Measurements from ENCODE around the gene FAM117B. TPM values are rescaled to one million over a fixed set of nuclear protein-coding genes. Genes with fewer than 3 reads are reported as not detected.

The FAM117B gene
- total RNA-seq, 6 donors from 2014 or later: 4.6 to 24.1 (median 12.2) TPM

DNA sequence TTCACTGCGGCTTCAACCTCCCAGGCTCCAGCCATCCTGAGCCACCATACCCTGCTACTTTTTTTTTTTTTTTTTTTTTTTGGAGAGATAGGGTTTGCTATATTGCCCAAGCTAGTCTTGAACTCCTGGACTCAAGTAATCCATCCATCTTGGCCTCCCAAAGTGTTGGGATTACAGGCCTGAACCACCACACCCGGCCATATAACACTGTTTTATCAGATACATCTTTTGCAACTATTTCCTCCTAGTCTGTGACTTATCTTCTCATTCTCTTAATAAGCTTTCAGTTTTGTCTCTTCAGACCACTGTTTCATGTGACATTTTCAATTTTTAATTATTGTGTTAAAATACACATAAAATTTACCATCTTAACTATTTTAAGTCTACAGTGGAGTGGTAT, 35.7 kb upstream of the FAM117B start:
- no peaks in the 10 kb centered on the region for H3K36me3 ChIP-seq
- DNase-seq (no peak), ATAC-seq (ENCODE audit: low FRiP score in 2 of 2) (no peak)
- 83 to 88% methylated on average over 2 of the region's 2 CpGs for WGBS, 2 donors
- H3K9me3 ChIP-seq: no peaks in the 10 kb centered on the region
- H3K4me3 ChIP-seq: no peak overlapping the region
- no peak overlapping the region for H3K27ac ChIP-seq
- H3K4me1 ChIP-seq: no peaks in the 10 kb centered on the region
- TF ChIP-seq POLR2A (IDR thresholded peaks at IDR 0.05) (no peak), POLR2AphosphoS5 (IDR thresholded peaks at IDR 0.05) (no peak), EP300 (IDR thresholded peaks at IDR 0.05) (no peak), CTCF (IDR thresholded peaks at IDR 0.05) (no peak)
- H3K27me3 ChIP-seq: no peaks in the 10 kb centered on the region

- 57 to 68% methylated on average over 4 of the region's 4 CpGs for WGBS, 2 donors
- no peaks in the 10 kb centered on the region for H3K9me3 ChIP-seq
- H3K4me1 ChIP-seq: no peaks in the 10 kb centered on the region
- DNase-seq: no peak
- H3K36me3 ChIP-seq: no peaks in the 10 kb centered on the region
- H3K4me3 ChIP-seq: no peak overlapping the region
- peak overlapping the region in 1 of 4 donors; percentile 40 for H3K27ac ChIP-seq
- no peak for ATAC-seq (ENCODE audit: low FRiP score in 2 of 2)
- TF ChIP-seq POLR2AphosphoS5 (IDR thresholded peaks at IDR 0.05): no peak
- TF ChIP-seq POLR2A (IDR thresholded peaks at IDR 0.05): no peak
- TF ChIP-seq CTCF (IDR thresholded peaks at IDR 0.05): no peak
- no peak for TF ChIP-seq EP300 (IDR thresholded peaks at IDR 0.05)
- H3K27me3 ChIP-seq: no peaks in the 10 kb centered on the region
These were observed 34.9 kb upstream of the FAM117B start for GRCh38 chr2:202599911-202600310.

GRCh38 chr2:202604699-202605098, 30.1 kb upstream of the FAM117B start:
- no peak for DNase-seq
- no peak for ATAC-seq (ENCODE audit: low FRiP score in 2 of 2)
- H3K27ac ChIP-seq: no peak overlapping the region
- 72 to 87% methylated on average over 4 of the region's 4 CpGs for WGBS, 2 donors
- H3K27me3 ChIP-seq: no peaks in the 10 kb centered on the region
- H3K4me1 ChIP-seq: peaks cover 0 to 10% (median 0%) of the 10 kb centered on the region in 4 donors
- H3K36me3 ChIP-seq: no peaks in the 10 kb centered on the region
- H3K4me3 ChIP-seq: no peak overlapping the region
- TF ChIP-seq EP300 (IDR thresholded peaks at IDR 0.05): no peak
- no peak for TF ChIP-seq POLR2A (IDR thresholded peaks at IDR 0.05)
- no peak for TF ChIP-seq CTCF (IDR thresholded peaks at IDR 0.05)
- TF ChIP-seq POLR2AphosphoS5 (IDR thresholded peaks at IDR 0.05): no peak
- no peaks in the 10 kb centered on the region for H3K9me3 ChIP-seq

- DNase-seq (no peak), ATAC-seq (ENCODE audit: low FRiP score in 2 of 2) (no peak)
- Histone ChIP-seq H3K9me3 (no peaks in the 10 kb centered on the region), H3K27ac (no peak overlapping the region), H3K27me3 (no peaks in the 10 kb centered on the region), H3K4me1 (peaks cover 0 to 15% (median 0%) of the 10 kb centered on the region in 4 donors), H3K4me3 (no peak overlapping the region), H3K36me3 (no peaks in the 10 kb centered on the region)
- 82 to 100% methylated on average over 1 of the region's 1 CpG for WGBS, 2 donors
- no peak for TF ChIP-seq EP300 (IDR thresholded peaks at IDR 0.05)
These were observed 29.6 kb upstream of the FAM117B start for GRCh38 chr2:202605174-202605573.

GRCh38 chr2:202608142-202608852, 26.5 kb upstream of the FAM117B start:
- no peak overlapping the region for H3K4me3 ChIP-seq
- TF ChIP-seq POLR2AphosphoS5 (IDR thresholded peaks at IDR 0.05) (no peak), CTCF (IDR thresholded peaks at IDR 0.05) (no peak), EP300 (IDR thresholded peaks at IDR 0.05) (no peak), POLR2A (IDR thresholded peaks at IDR 0.05) (no peak)
- ATAC-seq (ENCODE audit: low FRiP score in 2 of 2) (peak; percentile 53 to 79), DNase-seq (no peak)
- no peaks in the 10 kb centered on the region for H3K9me3 ChIP-seq
- 87 to 89% methylated on average over 2 of the region's 2 CpGs for WGBS, 2 donors
- no peaks in the 10 kb centered on the region for H3K27me3 ChIP-seq
- H3K27ac ChIP-seq: peak overlapping the region in 1 of 4 donors; percentile 44
- H3K36me3 ChIP-seq: no peaks in the 10 kb centered on the region
- H3K4me1 ChIP-seq: peaks cover 0 to 17% (median 8%) of the 10 kb centered on the region in 4 donors

Measured in upper lobe of left lung (tissue), 6 donors.